NT2/D1 (cell line): Measurements from ENCODE around the gene CFTR.

Experiments used
- DNase-seq: peaks from one replicate; pipeline ENCODE4 v3.0.0-alpha.2; 2011; ENCODE audit warnings: low read depth, low spot score
- H3K27me3 ChIP-seq: 2 replicates; pipeline ENCODE4 v1.6.0; 2011; ENCODE audit warnings: mild to moderate bottlenecking; ENCODE audit not compliant: insufficient read length, insufficient read depth
- H3K36me3 ChIP-seq: 2 replicates; pipeline ENCODE4 v1.6.1; 2011; ENCODE audit warnings: mild to moderate bottlenecking, low read length, mixed read lengths; ENCODE audit not compliant: insufficient read depth, insufficient read length
- H3K4me1 ChIP-seq: 2 replicates; pipeline ENCODE4 v1.5.1; 2011; ENCODE audit not compliant: insufficient read depth, insufficient read length
- H3K4me3 ChIP-seq: 2 replicates; pipeline ENCODE4 v1.5.1; 2011; ENCODE audit warnings: low read depth; ENCODE audit not compliant: insufficient read length
- H3K9ac ChIP-seq: 2 replicates; pipeline ENCODE4 v1.6.0; 2011; ENCODE audit warnings: low read depth; ENCODE audit not compliant: insufficient read length
- H3K9me3 ChIP-seq: 2 replicates; pipeline ENCODE4 v1.5.1; 2011; ENCODE audit warnings: mild to moderate bottlenecking, low read length; ENCODE audit not compliant: insufficient read depth
- SUZ12 ChIP-seq: IDR thresholded peaks from 2 replicates; pipeline ENCODE4 v1.6.1; 2011; ENCODE audit not compliant: insufficient read length, insufficient read depth; ENCODE audit errors: extremely low read depth
- YY1 ChIP-seq: IDR thresholded peaks from 2 replicates; pipeline ENCODE4 v1.6.1; 2011; ENCODE audit not compliant: insufficient read length, insufficient read depth
- ZNF274 ChIP-seq: IDR thresholded peaks from 2 replicates; pipeline ENCODE4 v1.6.1; 2011; ENCODE audit warnings: mild to moderate bottlenecking, low read depth, low read length

CFTR gene

DNA sequence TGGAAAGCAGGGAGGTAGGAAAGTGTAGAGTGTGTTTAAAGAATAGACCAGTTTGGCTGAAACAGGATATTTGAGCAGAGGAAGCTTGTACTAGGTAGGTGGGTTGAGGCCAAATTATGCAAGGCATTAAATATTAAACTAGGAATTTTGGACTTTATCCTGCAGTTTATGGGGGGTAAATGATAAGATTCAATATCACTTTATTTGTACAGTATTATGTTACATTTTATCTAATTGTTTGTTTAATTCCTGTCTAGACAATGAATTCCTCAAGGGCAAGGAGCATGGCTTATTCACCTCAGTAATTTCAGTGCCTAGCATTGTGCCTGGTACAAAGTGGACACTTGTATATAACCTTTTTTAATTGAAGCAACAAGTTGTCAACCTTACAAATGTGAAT, 125.9 kb downstream of the CFTR start:
- Histone ChIP-seq H3K4me3 (no peak overlapping the region), H3K9me3 (no peaks in the 10 kb centered on the region), H3K4me1 (no peaks in the 10 kb centered on the region), H3K9ac (no peak overlapping the region), H3K36me3 (no peaks in the 10 kb centered on the region), H3K27me3 (no peaks in the 10 kb centered on the region)
- TF ChIP-seq ZNF274 = no peak
- no peak for TF ChIP-seq SUZ12
- no peak for TF ChIP-seq YY1
- DNase-seq = no peak

DNA sequence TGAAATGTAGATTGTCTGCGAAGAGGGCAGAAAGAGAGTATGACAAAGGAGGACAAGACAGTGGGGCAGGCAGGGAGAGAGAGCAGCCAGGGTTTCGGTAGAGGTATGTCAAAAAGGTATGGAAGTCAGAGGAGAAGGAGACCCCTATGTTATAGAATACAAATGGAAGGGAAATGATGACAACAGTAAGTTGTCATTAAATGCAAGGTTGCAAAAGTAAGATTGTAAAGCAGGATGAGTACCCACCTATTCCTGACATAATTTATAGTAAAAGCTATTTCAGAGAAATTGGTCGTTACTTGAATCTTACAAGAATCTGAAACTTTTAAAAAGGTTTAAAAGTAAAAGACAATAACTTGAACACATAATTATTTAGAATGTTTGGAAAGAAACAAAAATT, 126.3 kb downstream of the CFTR start:
- Histone ChIP-seq H3K4me3 (no peak overlapping the region), H3K9ac (no peak overlapping the region), H3K9me3 (no peaks in the 10 kb centered on the region), H3K27me3 (no peaks in the 10 kb centered on the region), H3K36me3 (no peaks in the 10 kb centered on the region), H3K4me1 (no peaks in the 10 kb centered on the region)
- no peak for DNase-seq
- TF ChIP-seq ZNF274 (no peak), YY1 (no peak), SUZ12 (no peak)

DNA sequence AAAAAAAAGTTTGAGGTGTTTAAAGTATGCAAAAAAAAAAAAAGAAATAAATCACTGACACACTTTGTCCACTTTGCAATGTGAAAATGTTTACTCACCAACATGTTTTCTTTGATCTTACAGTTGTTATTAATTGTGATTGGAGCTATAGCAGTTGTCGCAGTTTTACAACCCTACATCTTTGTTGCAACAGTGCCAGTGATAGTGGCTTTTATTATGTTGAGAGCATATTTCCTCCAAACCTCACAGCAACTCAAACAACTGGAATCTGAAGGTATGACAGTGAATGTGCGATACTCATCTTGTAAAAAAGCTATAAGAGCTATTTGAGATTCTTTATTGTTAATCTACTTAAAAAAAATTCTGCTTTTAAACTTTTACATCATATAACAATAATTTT, 130.6 kb downstream of the CFTR start:
- H3K4me3 ChIP-seq = no peak overlapping the region
- H3K36me3 ChIP-seq = no peaks in the 10 kb centered on the region
- no peaks in the 10 kb centered on the region for H3K4me1 ChIP-seq
- TF ChIP-seq SUZ12 (no peak), YY1 (no peak), ZNF274 (no peak)
- H3K9ac ChIP-seq = no peak overlapping the region
- no peaks in the 10 kb centered on the region for H3K9me3 ChIP-seq
- H3K27me3 ChIP-seq = no peaks in the 10 kb centered on the region
- DNase-seq = no peak

- DNase-seq = no peak
- Histone ChIP-seq H3K9me3 (no peaks in the 10 kb centered on the region), H3K4me1 (no peaks in the 10 kb centered on the region), H3K4me3 (no peak overlapping the region), H3K9ac (no peak overlapping the region), H3K27me3 (no peaks in the 10 kb centered on the region), H3K36me3 (no peaks in the 10 kb centered on the region)
- TF ChIP-seq SUZ12 = no peak
- TF ChIP-seq YY1 = no peak
- TF ChIP-seq ZNF274 = no peak
Measured at GRCh38 chr7:117612637-117613036, 132.8 kb downstream of the CFTR start.

DNA sequence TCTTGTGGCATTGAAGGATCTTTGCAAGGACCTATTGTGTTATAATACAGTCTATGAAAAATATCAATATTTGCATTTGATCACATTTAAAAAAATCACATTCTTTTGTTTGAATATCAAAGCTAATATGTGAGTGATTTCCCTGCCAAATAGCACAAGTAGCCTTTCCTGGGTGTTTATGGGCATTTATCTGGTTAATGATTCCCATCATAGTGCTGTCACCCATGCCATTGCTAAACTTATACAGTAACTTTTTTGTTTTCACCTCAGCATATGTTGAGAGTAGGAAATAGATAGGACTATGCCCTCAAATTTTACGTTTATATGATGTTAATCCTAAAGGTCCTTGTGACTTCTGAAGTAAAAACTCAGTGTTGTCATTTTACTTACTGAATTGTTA, 136.9 kb downstream of the CFTR start:
- H3K9me3 ChIP-seq = no peaks in the 10 kb centered on the region
- H3K4me3 ChIP-seq = no peak overlapping the region
- no peaks in the 10 kb centered on the region for H3K4me1 ChIP-seq
- no peaks in the 10 kb centered on the region for H3K27me3 ChIP-seq
- no peak for TF ChIP-seq YY1
- no peak for TF ChIP-seq SUZ12
- no peak overlapping the region for H3K9ac ChIP-seq
- no peak for DNase-seq
- no peaks in the 10 kb centered on the region for H3K36me3 ChIP-seq

DNA sequence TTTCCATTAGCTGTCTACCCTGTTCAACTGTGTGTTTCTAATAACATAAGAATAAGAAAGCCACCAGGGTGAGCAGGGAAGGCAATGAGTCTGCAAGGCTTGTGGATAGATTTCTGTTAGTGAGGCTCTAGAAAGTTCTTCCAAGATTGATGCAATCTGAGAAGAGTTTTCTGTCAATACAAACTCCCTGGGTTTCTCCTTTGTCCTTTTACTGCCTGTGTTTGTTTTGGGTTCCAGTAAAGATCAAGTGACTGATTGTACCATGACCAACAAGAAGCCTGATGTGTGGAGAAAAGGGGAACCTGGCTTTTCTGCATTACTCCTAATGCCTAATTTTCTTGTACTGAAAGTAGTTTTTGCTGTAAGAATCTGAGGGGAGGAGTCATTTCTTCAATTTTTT, 139.9 kb downstream of the CFTR start:
- no peaks in the 10 kb centered on the region for H3K4me1 ChIP-seq
- no peak overlapping the region for H3K4me3 ChIP-seq
- DNase-seq = no peak
- no peaks in the 10 kb centered on the region for H3K27me3 ChIP-seq
- H3K36me3 ChIP-seq = no peaks in the 10 kb centered on the region
- TF ChIP-seq ZNF274 (no peak), YY1 (no peak), SUZ12 (no peak)
- no peaks in the 10 kb centered on the region for H3K9me3 ChIP-seq
- H3K9ac ChIP-seq = no peak overlapping the region

GRCh38 chr7:117621075-117621618, 141.3 kb downstream of the CFTR start:
- Histone ChIP-seq H3K4me3 (no peak overlapping the region), H3K27me3 (no peaks in the 10 kb centered on the region)

GRCh38 chr7:117623606-117624005, 143.8 kb downstream of the CFTR start:
- H3K9ac ChIP-seq = no peak overlapping the region
- no peak for DNase-seq
- no peak overlapping the region for H3K4me3 ChIP-seq
- H3K36me3 ChIP-seq = no peaks in the 10 kb centered on the region
- TF ChIP-seq SUZ12 (no peak), YY1 (no peak), ZNF274 (no peak)
- no peaks in the 10 kb centered on the region for H3K4me1 ChIP-seq
- H3K27me3 ChIP-seq = no peaks in the 10 kb centered on the region
- H3K9me3 ChIP-seq = no peaks in the 10 kb centered on the region

More at GRCh38 chr7:117621075-117621618, 141.3 kb downstream of the CFTR start:
- no peaks in the 10 kb centered on the region for H3K9me3 ChIP-seq
- H3K36me3 ChIP-seq = no peaks in the 10 kb centered on the region
- H3K4me1 ChIP-seq = no peaks in the 10 kb centered on the region
- TF ChIP-seq YY1 (no peak), SUZ12 (no peak), ZNF274 (no peak)
- H3K9ac ChIP-seq = no peak overlapping the region
- no peak for DNase-seq
